ENCODE measurements around the gene VAV2. TPM values are rescaled to one million over a fixed set of nuclear protein-coding genes. Genes with fewer than 3 reads are reported as not detected.

Gene VAV2
- total and polyA plus RNA-seq, 2 experiments from 2014 or later: 8.1 to 28.9 TPM

DNA sequence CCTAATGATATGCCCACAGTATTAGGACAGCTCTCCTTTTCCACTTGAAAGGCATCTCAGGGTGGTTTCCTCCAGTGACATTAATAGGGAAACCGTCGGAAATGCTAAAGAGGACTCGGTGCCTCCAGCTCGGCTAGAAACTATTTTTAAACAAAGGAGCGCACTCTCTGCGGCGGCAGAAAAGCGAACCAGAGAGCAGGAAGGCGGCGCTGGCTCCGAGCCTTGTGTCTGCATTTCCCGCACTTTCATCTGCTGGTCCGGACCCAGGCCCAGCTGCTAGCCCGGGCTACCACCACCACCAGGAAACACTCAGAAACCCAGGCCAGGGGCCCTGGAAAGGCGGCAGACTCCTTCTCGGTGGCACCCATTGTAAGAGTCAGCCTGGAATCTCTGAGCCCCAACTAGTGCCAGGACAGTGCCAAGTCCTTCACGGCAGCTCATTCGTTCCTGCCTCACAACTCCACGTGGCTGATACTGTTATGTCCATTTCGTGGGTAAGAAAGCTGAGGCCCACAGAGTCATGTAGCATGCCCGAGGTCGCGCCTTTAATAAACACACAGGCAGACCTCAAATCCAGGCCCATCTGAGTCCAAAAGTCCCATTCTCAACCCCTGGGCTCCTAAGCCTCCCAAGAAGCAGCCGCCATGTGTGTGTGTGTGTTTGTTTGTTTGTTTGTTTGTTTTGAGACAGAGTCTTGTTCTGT is 73.9 kb downstream of the VAV2 start:
- ATAC-seq (no peak), DNase-seq (ENCODE audit: low spot score) (no peak)
- Histone ChIP-seq H4K20me1 (replicated peaks; ENCODE audit: insufficient read depth) (peaks cover 8% of the 10 kb centered on the region), H3K4me2 (no peak overlapping the region), H2AFZ (no peak overlapping the region), H3K9me2 (ENCODE audit: insufficient read depth) (no peaks in the 10 kb centered on the region), H3K27me3 (ENCODE audit: insufficient read depth) (no peaks in the 10 kb centered on the region), H3K4me1 (ENCODE audit: insufficient read depth) (peaks cover 5% of the 10 kb centered on the region), H3K27ac (ENCODE audit: low read depth) (peak overlapping the region; percentile 78), H3K4me3 (no peak overlapping the region), H3K79me2 (replicated peaks; ENCODE audit: insufficient read depth) (peaks cover 55% of the 10 kb centered on the region), H3F3A (replicated peaks; ENCODE audit: low read depth) (no peaks in the 10 kb centered on the region), H3K36me3 (ENCODE audit: insufficient read depth) (no peaks in the 10 kb centered on the region)
- Mint-ChIP-seq H3K27me3 (ENCODE audit: insufficient read depth, low read depth, poor library complexity) (peaks cover 12% of the 10 kb centered on the region), H3K9me3 (no peaks in the 10 kb centered on the region), H3K4me1 (peaks cover 39% of the 10 kb centered on the region), H3K4me3 (no peak overlapping the region), H3K36me3 (ENCODE audit: low read depth) (peaks cover 2% of the 10 kb centered on the region; the same call in 1 of the 3 replicates), H3K27ac (peak overlapping the region; percentile 66)
- TF ChIP-seq, protein P1, sequence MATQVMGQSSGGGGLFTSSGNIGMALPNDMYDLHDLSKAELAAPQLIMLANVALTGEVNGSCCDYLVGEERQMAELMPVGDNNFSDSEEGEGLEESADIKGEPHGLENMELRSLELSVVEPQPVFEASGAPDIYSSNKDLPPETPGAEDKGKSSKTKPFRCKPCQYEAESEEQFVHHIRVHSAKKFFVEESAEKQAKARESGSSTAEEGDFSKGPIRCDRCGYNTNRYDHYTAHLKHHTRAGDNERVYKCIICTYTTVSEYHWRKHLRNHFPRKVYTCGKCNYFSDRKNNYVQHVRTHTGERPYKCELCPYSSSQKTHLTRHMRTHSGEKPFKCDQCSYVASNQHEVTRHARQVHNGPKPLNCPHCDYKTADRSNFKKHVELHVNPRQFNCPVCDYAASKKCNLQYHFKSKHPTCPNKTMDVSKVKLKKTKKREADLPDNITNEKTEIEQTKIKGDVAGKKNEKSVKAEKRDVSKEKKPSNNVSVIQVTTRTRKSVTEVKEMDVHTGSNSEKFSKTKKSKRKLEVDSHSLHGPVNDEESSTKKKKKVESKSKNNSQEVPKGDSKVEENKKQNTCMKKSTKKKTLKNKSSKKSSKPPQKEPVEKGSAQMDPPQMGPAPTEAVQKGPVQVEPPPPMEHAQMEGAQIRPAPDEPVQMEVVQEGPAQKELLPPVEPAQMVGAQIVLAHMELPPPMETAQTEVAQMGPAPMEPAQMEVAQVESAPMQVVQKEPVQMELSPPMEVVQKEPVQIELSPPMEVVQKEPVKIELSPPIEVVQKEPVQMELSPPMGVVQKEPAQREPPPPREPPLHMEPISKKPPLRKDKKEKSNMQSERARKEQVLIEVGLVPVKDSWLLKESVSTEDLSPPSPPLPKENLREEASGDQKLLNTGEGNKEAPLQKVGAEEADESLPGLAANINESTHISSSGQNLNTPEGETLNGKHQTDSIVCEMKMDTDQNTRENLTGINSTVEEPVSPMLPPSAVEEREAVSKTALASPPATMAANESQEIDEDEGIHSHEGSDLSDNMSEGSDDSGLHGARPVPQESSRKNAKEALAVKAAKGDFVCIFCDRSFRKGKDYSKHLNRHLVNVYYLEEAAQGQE (IDR thresholded peaks at IDR 0.05; ENCODE audit: unreplicated experiment): no peak
- no peak for TF ChIP-seq ZNF114 (CRISPR knock-in tag; IDR thresholded peaks at IDR 0.05)

DNA sequence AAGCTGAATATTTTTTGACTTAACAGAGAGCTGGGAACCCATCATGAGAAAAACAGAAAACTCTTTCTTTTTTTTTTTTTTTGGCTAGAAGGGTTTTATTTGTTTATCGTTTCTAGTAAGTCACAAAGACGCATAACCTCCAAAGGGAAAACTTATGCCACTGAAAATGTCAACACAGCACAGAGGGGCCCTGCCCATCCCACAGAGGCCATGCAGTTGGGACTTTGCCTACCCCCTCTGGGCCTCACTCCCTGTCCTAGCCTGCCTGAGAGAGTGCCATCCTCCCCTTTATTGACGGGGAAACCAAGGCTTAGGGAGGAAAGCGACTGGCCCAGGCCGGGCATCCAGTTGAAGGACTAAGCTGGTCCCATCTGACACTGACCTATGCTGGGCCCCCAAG is 74.7 kb downstream of the VAV2 start:
- Mint-ChIP-seq H3K9me3 (no peaks in the 10 kb centered on the region), H3K4me1 (peaks cover 43% of the 10 kb centered on the region), H3K4me3 (no peak overlapping the region), H3K36me3 (ENCODE audit: low read depth) (no peaks in the 10 kb centered on the region), H3K27me3 (ENCODE audit: insufficient read depth, low read depth, poor library complexity) (peaks cover 12% of the 10 kb centered on the region), H3K27ac (no peak overlapping the region)
- Histone ChIP-seq H3K4me2 (no peak overlapping the region), H3K9me2 (ENCODE audit: insufficient read depth) (no peaks in the 10 kb centered on the region), H3K27ac (ENCODE audit: low read depth) (no peak overlapping the region), H3K79me2 (replicated peaks; ENCODE audit: insufficient read depth) (peaks cover 49% of the 10 kb centered on the region), H3K4me1 (ENCODE audit: insufficient read depth) (peaks cover 5% of the 10 kb centered on the region), H3K27me3 (ENCODE audit: insufficient read depth) (no peaks in the 10 kb centered on the region), H3K36me3 (ENCODE audit: insufficient read depth) (no peaks in the 10 kb centered on the region), H3F3A (replicated peaks; ENCODE audit: low read depth) (no peaks in the 10 kb centered on the region), H2AFZ (no peak overlapping the region), H4K20me1 (replicated peaks; ENCODE audit: insufficient read depth) (peaks cover 6% of the 10 kb centered on the region), H3K4me3 (no peak overlapping the region)
- ATAC-seq (no peak), DNase-seq (ENCODE audit: low spot score) (no peak)
- TF ChIP-seq EZH2 (IDR thresholded peaks at IDR 0.05; ENCODE audit: low read depth, unreplicated experiment) (no peak), STAT1 (IDR thresholded peaks at IDR 0.05; ENCODE audit: unreplicated experiment) (no peak), NANOG (IDR thresholded peaks at IDR 0.05; ENCODE audit: borderline replicate concordance) (no peak), ZNF331 (CRISPR knock-in tag; IDR thresholded peaks at IDR 0.05; ENCODE audit: low read depth) (no peak)
- TF ChIP-seq, protein P2, sequence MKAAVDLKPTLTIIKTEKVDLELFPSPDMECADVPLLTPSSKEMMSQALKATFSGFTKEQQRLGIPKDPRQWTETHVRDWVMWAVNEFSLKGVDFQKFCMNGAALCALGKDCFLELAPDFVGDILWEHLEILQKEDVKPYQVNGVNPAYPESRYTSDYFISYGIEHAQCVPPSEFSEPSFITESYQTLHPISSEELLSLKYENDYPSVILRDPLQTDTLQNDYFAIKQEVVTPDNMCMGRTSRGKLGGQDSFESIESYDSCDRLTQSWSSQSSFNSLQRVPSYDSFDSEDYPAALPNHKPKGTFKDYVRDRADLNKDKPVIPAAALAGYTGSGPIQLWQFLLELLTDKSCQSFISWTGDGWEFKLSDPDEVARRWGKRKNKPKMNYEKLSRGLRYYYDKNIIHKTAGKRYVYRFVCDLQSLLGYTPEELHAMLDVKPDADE (IDR thresholded peaks at IDR 0.05): no peak
- TF ChIP-seq, protein P3, sequence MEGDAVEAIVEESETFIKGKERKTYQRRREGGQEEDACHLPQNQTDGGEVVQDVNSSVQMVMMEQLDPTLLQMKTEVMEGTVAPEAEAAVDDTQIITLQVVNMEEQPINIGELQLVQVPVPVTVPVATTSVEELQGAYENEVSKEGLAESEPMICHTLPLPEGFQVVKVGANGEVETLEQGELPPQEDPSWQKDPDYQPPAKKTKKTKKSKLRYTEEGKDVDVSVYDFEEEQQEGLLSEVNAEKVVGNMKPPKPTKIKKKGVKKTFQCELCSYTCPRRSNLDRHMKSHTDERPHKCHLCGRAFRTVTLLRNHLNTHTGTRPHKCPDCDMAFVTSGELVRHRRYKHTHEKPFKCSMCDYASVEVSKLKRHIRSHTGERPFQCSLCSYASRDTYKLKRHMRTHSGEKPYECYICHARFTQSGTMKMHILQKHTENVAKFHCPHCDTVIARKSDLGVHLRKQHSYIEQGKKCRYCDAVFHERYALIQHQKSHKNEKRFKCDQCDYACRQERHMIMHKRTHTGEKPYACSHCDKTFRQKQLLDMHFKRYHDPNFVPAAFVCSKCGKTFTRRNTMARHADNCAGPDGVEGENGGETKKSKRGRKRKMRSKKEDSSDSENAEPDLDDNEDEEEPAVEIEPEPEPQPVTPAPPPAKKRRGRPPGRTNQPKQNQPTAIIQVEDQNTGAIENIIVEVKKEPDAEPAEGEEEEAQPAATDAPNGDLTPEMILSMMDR (conservative IDR thresholded peaks at IDR 0.05; ENCODE audit: low read depth in 2 of 2): no peak

All from GM23338 (cell line).